ENCODE data around the gene BAG5.

Gene BAG5

DNA sequence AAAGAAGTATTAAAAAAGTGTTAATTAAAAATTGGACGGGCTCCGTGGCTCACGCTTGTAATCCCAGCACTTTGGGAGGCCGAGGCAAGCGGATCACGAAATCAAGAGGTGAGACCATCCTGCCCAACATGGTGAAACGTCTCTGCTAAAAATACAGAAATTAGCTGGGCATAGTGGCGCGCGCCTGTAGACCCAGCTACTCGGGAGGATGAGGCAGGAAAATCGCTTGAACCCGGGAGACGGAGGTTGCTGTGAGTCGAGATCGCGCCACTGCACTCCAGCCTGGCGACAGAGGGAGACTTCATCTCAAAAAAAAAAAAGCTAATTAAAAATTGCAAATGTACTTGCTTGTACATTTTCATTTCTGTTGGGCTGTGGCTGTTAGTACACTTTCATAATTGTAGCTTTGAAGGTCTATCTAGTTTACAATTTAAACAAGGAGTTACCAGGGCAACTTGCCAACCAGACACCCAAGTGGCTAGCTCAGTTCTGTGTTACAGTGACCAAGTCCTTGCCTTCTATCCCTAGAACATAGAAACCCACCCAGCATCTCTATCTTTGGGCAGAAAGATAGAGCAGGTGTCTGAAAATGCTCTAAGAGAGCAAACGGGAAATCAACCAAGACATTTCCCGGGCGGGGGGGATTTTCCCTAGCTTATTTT, 1.5 kb upstream of the BAG5 start:
- DNase-seq (ENCODE audit: low read depth in 2 of 2): no peak

DNA sequence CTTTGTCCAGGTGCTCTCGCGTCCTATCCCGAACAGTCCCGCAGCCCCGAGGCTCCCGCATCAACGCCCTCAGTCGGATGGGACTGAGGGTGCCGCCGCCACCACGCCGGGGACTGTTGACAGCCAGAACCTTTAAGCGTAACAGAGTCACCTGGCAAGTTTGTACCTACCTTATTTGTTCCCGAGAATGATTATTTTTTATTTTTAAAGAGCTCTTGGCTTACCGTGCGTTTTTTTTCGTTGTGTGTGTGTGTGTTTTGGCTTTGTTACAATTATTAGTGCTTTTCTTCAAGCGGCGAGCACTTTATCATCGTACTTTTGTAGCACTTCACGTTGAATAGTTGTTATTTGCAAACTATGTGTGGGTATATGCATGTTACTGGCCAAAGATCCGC, 766 bp upstream of the BAG5 start:
- no peak for DNase-seq (ENCODE audit: low read depth in 2 of 2)

DNA sequence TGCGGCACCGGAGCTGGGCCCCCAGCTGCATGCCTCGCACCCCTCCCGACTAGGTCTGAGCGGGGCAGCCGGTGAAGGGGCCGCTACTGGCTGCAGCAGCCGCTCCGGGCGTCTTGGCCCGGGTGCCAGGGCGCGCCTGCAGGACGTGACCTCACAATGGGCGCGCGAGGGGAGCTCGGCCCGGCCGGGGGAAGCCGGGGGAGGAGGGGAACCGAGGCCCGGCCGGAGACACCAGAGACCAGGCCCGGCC, 353 bp downstream of the BAG5 start:
- no peak for DNase-seq (ENCODE audit: low read depth in 2 of 2)

GRCh38 chr14:103561381-103562178, 877 bp downstream of the BAG5 start:
- DNase-seq (ENCODE audit: low read depth in 2 of 2): no peak

DNA sequence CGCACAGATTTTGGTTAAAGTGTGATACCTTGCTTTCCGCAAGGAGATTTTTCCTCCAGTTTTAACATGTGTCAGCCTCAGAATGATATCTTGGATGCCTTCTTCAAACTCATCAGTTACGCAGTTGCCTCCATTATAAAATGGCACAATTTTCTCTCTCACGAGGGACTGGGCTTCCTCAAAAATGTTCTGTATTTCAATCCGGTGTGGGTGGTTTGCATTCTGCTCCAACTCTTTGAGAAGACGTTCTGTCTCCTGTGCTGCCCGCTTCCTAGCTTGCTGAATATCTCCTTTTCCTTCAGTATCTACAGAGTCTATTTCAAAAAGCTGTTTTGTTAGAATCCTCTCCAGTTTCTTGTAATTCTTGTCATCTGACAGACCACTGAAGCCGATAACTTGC, 1.8 kb downstream of the BAG5 start:
- DNase-seq (ENCODE audit: low read depth in 2 of 2): no peak

GRCh38 chr14:103559766-103560165, 2.7 kb downstream of the BAG5 start:
- no peak for DNase-seq (ENCODE audit: low read depth in 2 of 2)

- DNase-seq (ENCODE audit: low read depth in 2 of 2): no peak
Measured at GRCh38 chr14:103558071-103558882, 4.2 kb downstream of the BAG5 start.

- no peak for DNase-seq (ENCODE audit: low read depth in 2 of 2)
Measured at GRCh38 chr14:103556946-103557758, 5.3 kb downstream of the BAG5 start.

DNA sequence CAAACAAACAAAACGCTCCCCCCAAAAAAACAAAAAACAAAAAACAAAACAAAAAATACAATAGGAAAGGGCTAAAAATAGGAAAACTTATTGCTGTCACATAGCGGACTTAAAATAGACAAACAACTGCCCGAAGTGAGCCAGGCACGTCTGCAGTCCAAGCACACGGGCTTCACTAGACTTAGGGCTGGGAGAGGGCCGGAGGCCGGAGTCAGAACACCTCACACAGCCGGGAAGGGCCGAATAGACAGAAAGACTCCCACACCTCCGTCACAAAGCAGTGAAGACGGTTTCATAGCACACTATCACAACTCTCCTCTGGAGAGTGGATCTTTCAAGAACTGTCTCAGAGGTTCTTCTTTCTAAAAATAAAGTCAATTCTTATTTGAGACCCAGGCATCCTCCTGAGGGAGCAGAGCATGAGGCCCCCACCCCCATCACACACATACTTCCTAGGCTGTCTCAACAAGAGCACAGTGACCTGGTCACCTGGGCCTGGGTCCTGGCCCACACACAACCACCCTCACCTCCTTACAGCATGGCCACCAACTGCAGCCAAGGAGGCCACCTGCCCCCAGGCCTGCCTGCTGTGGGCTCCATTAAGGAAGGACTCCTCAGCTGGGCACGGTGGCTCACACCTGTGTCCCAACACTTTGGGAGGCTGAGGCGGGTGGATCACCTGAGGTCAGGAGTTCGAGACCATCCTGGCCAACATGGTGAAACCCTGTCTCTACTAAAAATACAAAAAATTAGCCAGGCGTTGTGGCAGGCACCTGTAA, 6.7 kb downstream of the BAG5 start:
- DNase-seq (ENCODE audit: low read depth in 2 of 2): no peak

DNA sequence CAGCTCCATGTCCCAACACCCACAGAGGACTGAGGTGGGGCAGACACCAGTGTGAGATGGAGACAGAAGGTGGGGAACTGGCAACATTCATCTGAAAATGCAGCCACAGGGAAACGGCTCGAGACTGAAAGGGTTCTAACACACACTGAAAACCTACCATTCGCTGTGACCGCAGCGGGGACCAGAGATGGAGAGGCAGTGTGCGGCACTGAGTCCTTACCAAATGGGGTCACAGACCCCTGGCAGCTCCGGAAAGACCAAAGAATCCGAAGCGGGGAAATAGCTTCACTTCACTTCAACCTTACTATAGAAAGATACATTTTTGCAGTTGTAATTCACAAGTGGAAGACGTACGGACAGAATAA, 9.6 kb downstream of the BAG5 start:
- DNase-seq (ENCODE audit: low read depth in 2 of 2): no peak

- DNase-seq (ENCODE audit: low read depth in 2 of 2): no peak
Measured at GRCh38 chr14:103552011-103552845, 10.2 kb downstream of the BAG5 start.

- DNase-seq (ENCODE audit: low read depth in 2 of 2): no peak
Measured at GRCh38 chr14:103551338-103551762, 11.1 kb downstream of the BAG5 start.

GRCh38 chr14:103550451-103551337, 11.8 kb downstream of the BAG5 start:
- DNase-seq (ENCODE audit: low read depth in 2 of 2): no peak

GRCh38 chr14:103549361-103550311, 12.8 kb downstream of the BAG5 start:
- no peak for DNase-seq (ENCODE audit: low read depth in 2 of 2)

- no peak for DNase-seq (ENCODE audit: low read depth in 2 of 2)
Measured at GRCh38 chr14:103548463-103549351, 13.8 kb downstream of the BAG5 start.

GRCh38 chr14:103547941-103548462, 14.5 kb downstream of the BAG5 start:
- DNase-seq (ENCODE audit: low read depth in 2 of 2): no peak

DNA sequence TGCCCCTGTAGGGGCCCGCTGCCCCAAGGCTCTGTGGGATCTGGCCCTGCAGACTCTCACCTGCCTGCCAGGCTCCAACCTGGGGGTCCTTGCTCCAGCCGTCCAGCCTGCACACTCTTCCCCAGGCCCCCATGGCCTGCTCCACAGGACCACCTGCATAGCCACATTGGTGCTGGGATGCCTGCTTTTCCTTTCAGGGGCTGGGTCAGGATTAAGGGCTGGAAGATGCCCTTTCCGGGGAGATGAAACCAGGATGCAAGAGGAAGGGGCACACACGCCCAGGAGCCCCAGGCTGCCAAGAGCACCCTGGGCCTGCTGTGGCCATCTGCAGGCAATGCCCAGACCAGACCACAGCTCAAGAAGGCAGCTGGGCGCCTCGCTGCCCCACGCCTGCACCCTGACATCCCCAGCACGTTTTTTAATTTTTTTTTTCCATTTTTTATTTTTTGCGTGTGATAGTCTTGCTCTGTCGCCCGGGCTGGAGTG, 15.0 kb downstream of the BAG5 start:
- DNase-seq (ENCODE audit: low read depth in 2 of 2): no peak

All from stimulated activated CD8-positive, alpha-beta memory T cell treated with anti-CD3 and anti-CD28 coated beads, Interleukin-2, amount 100 ng/mL, for 48 hours (primary cell).